Measurements from ENCODE around the gene MICALL1. TPM values are rescaled to one million over a fixed set of nuclear protein-coding genes. Genes with fewer than 3 reads are reported as not detected.

The MICALL1 gene
- total and polyA plus RNA-seq, 5 donors from 2014 or later, result 1.1 to 25.2 (median 1.8) TPM

DNA sequence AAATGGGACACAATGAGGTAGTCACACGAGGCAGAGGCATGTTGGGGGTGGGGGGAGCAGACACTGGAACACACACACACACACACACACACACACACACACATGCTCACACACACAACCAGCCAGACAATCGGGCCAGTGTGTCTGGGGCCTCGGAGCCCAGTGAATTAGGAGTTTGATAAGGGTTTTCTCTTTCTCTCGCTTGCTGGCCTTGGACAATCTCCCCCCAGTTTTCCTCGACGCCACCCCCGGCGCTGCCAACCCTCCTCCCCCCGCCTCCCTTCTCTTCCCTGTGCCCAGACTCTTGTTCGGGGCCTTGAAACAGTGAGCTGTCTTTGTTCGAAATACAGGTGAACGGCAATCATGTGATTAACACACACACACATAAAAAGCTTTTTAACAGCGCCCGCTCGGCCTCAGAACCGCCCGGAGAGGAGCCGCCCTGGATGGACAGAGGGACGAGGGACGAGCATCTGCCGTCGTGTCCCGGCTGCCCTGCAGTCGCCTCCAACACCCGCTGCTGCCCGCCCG, 79.7 kb downstream of the MICALL1 start:
- H3K9me3 Mint-ChIP-seq, result peaks cover 0 to 2% (median 0%) of the 10 kb centered on the region in 7 donors
- no peak overlapping the region for H3K27ac Mint-ChIP-seq

DNA sequence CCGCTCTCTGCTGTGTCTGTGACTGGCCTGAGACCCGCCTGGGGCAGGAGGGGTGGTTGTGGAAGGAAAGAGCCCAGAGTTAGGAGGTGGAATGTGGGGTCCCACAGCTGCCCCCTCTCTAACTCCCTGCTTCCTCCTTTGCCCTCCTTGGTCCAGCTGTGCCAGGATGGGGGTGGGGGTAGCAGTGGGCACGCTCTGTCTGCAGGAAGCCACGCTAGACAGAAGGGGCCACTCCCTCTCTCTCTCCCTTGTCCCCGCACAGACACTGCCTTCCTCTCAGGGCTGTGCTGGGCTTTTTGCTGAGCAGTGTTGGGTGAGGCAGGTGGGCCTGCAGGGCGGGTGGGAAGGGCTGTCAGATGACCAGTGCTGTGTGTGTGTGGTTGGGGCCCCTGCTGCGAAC, 80.3 kb downstream of the MICALL1 start:
- Histone ChIP-seq H3K27ac (ENCODE audit: insufficient read depth, low read length, poor library complexity, severe bottlenecking) (no peak overlapping the region), H3K27me3 (ENCODE audit: control insufficient read depth, insufficient read depth, low read length) (no peaks in the 10 kb centered on the region), H3K4me3 (ENCODE audit: low read depth, low read length) (no peak overlapping the region), H3K4me1 (ENCODE audit: control insufficient read depth, insufficient read depth, low read length, poor library complexity, severe bottlenecking) (no peaks in the 10 kb centered on the region), H3K36me3 (ENCODE audit: control insufficient read depth, insufficient read depth, low read length) (no peaks in the 10 kb centered on the region), H3K9me3 (ENCODE audit: control insufficient read depth in 2 of 2, low read length in 2 of 2) (no peaks in the 10 kb centered on the region)
- no peak for DNase-seq
- no peaks in the 10 kb centered on the region for H3K27me3 Mint-ChIP-seq
- peaks cover 3% of the 10 kb centered on the region for H3K36me3 Mint-ChIP-seq
- H3K4me1 Mint-ChIP-seq, result no peaks in the 10 kb centered on the region
- no peak overlapping the region for H3K27ac Mint-ChIP-seq
- no peak for ATAC-seq (ENCODE audit: low read depth in 2 of 2)
- peaks cover 0 to 2% (median 0%) of the 10 kb centered on the region in 7 donors for H3K9me3 Mint-ChIP-seq
- no peak overlapping the region for H3K4me3 Mint-ChIP-seq

More for the DNA sequence above, 79.7 kb downstream of the MICALL1 start:
- Mint-ChIP-seq H3K36me3 (peaks cover 3% of the 10 kb centered on the region), H3K4me3 (no peak overlapping the region), H3K27me3 (no peaks in the 10 kb centered on the region), H3K4me1 (no peaks in the 10 kb centered on the region)
- no peak for ATAC-seq (ENCODE audit: low read depth in 2 of 2)
- Histone ChIP-seq H3K4me3 (ENCODE audit: low read depth, low read length) (no peak overlapping the region), H3K4me1 (ENCODE audit: control insufficient read depth, insufficient read depth, low read length, poor library complexity, severe bottlenecking) (no peaks in the 10 kb centered on the region), H3K27me3 (ENCODE audit: control insufficient read depth, insufficient read depth, low read length) (no peaks in the 10 kb centered on the region), H3K9me3 (ENCODE audit: control insufficient read depth in 2 of 2, low read length in 2 of 2) (no peaks in the 10 kb centered on the region), H3K27ac (ENCODE audit: insufficient read depth, low read length, poor library complexity, severe bottlenecking) (no peak overlapping the region), H3K36me3 (ENCODE audit: control insufficient read depth, insufficient read depth, low read length) (no peaks in the 10 kb centered on the region)
- no peak for DNase-seq

DNA sequence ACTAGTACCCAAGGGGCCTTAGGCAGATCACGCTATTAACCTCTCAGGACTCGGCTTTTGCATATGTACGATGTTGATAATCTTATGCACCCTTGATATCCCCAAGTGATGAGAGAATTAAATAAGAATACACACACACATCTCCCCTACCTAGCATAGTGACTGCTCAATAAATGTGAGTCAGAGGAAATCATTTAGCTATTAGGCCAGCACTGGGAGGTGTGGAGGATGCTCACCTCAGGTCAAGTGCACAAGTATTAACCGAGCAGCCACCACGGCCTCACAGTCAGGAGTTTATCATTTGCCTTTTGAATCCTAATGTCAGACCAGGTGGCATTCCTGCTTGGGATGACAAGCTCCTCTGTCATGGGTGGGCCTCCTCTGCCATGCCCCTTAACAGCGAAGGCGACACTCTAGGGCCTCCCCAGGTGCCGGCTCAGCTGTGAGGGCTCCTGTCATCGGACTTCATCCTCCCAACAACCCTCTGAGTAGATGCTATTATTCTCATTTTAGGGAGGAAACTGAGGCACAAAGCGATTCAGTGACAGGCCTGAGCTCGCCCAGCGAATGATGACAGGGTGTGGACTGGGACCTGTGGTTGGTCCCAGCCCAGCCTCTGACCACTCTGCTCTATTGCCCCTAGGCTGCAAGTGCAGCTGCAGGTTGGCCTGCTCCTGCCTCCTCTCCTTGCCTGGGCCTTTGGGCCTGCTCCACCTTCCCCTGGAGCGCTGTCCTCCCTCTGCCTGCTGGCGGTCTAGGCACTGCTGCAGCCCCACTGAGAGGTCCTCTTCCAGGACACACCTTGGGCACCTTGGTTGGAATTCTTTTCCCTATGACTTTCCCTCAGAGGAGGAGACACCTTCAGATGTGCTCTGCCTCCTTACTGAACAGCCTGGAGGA, 83.3 kb downstream of the MICALL1 start:
- Histone ChIP-seq H3K27ac (ENCODE audit: insufficient read depth, low read length, poor library complexity, severe bottlenecking) (no peak overlapping the region), H3K4me3 (ENCODE audit: low read depth, low read length) (no peak overlapping the region), H3K9me3 (ENCODE audit: control insufficient read depth in 2 of 2, low read length in 2 of 2) (no peaks in the 10 kb centered on the region), H3K27me3 (ENCODE audit: control insufficient read depth, insufficient read depth, low read length) (no peaks in the 10 kb centered on the region), H3K36me3 (ENCODE audit: control insufficient read depth, insufficient read depth, low read length) (no peaks in the 10 kb centered on the region), H3K4me1 (ENCODE audit: control insufficient read depth, insufficient read depth, low read length, poor library complexity, severe bottlenecking) (no peaks in the 10 kb centered on the region)
- H3K4me3 Mint-ChIP-seq, result no peak overlapping the region
- peak overlapping the region in 1 of 3 donors; percentile 52 for H3K27ac Mint-ChIP-seq
- DNase-seq, result no peak
- no peak for ATAC-seq (ENCODE audit: low read depth in 2 of 2)
- H3K4me1 Mint-ChIP-seq, result peaks cover 0 to 3% (median 0%) of the 10 kb centered on the region in 4 donors
- H3K27me3 Mint-ChIP-seq, result no peaks in the 10 kb centered on the region
- H3K36me3 Mint-ChIP-seq, result no peaks in the 10 kb centered on the region
- H3K9me3 Mint-ChIP-seq, result peaks cover 0 to 2% (median 0%) of the 10 kb centered on the region in 7 donors

DNA sequence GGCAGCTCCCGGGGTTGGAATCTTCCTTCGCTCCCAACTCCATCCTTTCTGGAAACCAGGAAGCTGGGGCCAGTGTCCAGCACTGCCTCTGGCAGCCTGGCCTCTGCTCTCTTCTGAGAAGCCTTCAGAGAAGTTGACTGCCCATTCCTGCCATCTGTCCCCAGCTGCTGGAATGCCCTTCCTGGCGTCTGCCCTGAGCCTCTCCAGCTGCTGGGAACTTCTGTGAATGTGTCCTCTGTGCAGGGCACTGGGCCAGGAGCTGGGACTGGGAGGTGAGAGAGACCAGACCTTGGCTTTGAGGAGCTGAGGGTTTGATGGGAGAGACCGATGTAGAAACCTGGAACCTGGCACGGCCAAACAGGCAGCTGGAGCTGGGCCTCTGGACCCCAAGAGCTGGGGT, 84.2 kb downstream of the MICALL1 start:
- peaks cover 0 to 3% (median 0%) of the 10 kb centered on the region in 4 donors for H3K4me1 Mint-ChIP-seq
- Histone ChIP-seq H3K4me1 (ENCODE audit: control insufficient read depth, insufficient read depth, low read length, poor library complexity, severe bottlenecking) (no peaks in the 10 kb centered on the region), H3K4me3 (ENCODE audit: low read depth, low read length) (no peak overlapping the region), H3K36me3 (ENCODE audit: control insufficient read depth, insufficient read depth, low read length) (no peaks in the 10 kb centered on the region), H3K27me3 (ENCODE audit: control insufficient read depth, insufficient read depth, low read length) (no peaks in the 10 kb centered on the region), H3K9me3 (ENCODE audit: control insufficient read depth in 2 of 2, low read length in 2 of 2) (no peaks in the 10 kb centered on the region), H3K27ac (ENCODE audit: insufficient read depth, low read length, poor library complexity, severe bottlenecking) (no peak overlapping the region)
- H3K9me3 Mint-ChIP-seq, result peaks cover 0 to 2% (median 0%) of the 10 kb centered on the region in 7 donors
- no peak overlapping the region for H3K4me3 Mint-ChIP-seq
- no peak overlapping the region for H3K27ac Mint-ChIP-seq
- H3K36me3 Mint-ChIP-seq, result no peaks in the 10 kb centered on the region
- DNase-seq (no peak), ATAC-seq (ENCODE audit: low read depth in 2 of 2) (no peak)
- H3K27me3 Mint-ChIP-seq, result no peaks in the 10 kb centered on the region

DNA sequence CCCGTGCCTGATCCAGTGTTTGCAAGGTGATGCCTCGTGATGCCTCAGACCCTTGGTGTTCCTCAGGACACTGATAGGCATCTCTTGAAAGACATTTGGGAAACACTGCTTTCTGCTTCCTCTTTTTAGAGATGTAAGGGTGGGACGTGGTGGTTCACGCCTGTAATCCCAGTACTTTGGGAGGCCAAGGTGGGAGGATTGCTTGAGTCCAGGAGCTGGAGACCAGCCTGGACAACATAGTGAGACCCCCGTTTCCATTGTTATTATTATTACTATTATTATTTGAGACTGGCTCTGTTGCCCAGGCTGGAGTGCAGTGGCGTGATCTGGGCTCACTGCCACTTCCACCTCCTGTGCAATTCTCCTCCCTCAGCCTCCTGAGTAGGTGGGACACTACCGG, 84.8 kb downstream of the MICALL1 start:
- Mint-ChIP-seq H3K27ac (no peak overlapping the region), H3K36me3 (no peaks in the 10 kb centered on the region), H3K27me3 (no peaks in the 10 kb centered on the region), H3K4me1 (peaks cover 0 to 3% (median 0%) of the 10 kb centered on the region in 4 donors), H3K4me3 (no peak overlapping the region), H3K9me3 (peaks cover 0 to 2% (median 0%) of the 10 kb centered on the region in 7 donors)
- no peaks in the 10 kb centered on the region for H3K36me3 ChIP-seq (ENCODE audit: control insufficient read depth, insufficient read depth, low read length)
- H3K27ac ChIP-seq (ENCODE audit: insufficient read depth, low read length, poor library complexity, severe bottlenecking), result no peak overlapping the region
- ATAC-seq (ENCODE audit: low read depth in 2 of 2) (no peak), DNase-seq (no peak)
- H3K9me3 ChIP-seq (ENCODE audit: control insufficient read depth in 2 of 2, low read length in 2 of 2), result no peaks in the 10 kb centered on the region
- H3K4me1 ChIP-seq (ENCODE audit: control insufficient read depth, insufficient read depth, low read length, poor library complexity, severe bottlenecking), result no peaks in the 10 kb centered on the region
- H3K27me3 ChIP-seq (ENCODE audit: control insufficient read depth, insufficient read depth, low read length), result no peaks in the 10 kb centered on the region
- H3K4me3 ChIP-seq (ENCODE audit: low read depth, low read length), result no peak overlapping the region

DNA sequence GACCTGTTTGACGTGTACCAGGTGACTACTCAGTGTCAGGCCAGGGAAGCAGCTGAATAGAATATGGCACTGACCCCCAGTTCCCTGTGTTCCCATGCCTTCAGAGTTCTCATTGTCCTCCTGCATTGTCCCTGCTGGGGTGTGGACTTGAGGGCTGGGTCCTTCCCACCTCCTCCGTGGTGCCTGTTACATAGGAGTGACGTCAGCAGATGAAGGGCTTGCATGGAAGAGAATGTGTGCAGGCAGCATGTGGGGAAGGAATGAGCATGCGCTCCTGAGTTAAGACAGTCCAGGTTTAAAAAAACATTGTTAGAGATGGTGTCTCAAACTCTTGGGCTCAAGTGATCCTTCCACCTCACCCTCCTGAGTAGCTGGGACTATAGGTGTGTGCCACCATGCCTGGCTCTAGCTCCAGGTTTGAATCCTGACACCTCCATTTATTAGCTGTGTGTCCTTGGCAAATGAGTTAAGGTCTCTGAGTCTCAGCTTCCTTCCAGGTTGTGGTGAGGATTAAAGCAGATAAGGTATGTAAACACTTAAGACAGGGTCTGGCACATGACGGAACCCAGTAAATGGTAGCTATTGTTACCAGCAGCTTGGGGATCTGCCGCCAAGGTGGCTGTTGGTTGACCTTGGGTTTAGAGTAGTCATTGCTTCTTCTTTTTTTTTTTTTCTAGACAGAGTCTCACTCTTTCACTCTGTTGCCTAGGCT, 85.8 kb downstream of the MICALL1 start:
- no peaks in the 10 kb centered on the region for H3K27me3 ChIP-seq (ENCODE audit: control insufficient read depth, insufficient read depth, low read length)
- DNase-seq, result no peak
- no peak overlapping the region for H3K27ac ChIP-seq (ENCODE audit: insufficient read depth, low read length, poor library complexity, severe bottlenecking)
- no peaks in the 10 kb centered on the region for H3K27me3 Mint-ChIP-seq
- ATAC-seq (ENCODE audit: low read depth in 2 of 2), result no peak
- H3K4me3 ChIP-seq (ENCODE audit: low read depth, low read length), result no peak overlapping the region
- no peaks in the 10 kb centered on the region for H3K36me3 Mint-ChIP-seq
- no peaks in the 10 kb centered on the region for H3K9me3 ChIP-seq (ENCODE audit: control insufficient read depth in 2 of 2, low read length in 2 of 2)
- no peak overlapping the region for H3K27ac Mint-ChIP-seq
- peaks cover 0 to 2% (median 0%) of the 10 kb centered on the region in 7 donors for H3K9me3 Mint-ChIP-seq
- no peaks in the 10 kb centered on the region for H3K36me3 ChIP-seq (ENCODE audit: control insufficient read depth, insufficient read depth, low read length)
- H3K4me1 Mint-ChIP-seq, result peaks cover 0 to 3% (median 0%) of the 10 kb centered on the region in 4 donors
- no peaks in the 10 kb centered on the region for H3K4me1 ChIP-seq (ENCODE audit: control insufficient read depth, insufficient read depth, low read length, poor library complexity, severe bottlenecking)
- H3K4me3 Mint-ChIP-seq, result no peak overlapping the region
